HG02938 (cell line): ENCODE measurements around the gene ATM.

Experiments used
- ATAC-seq: cut with Tn5 transposase; IDR thresholded peaks from one replicate; pipeline ENCODE4 v1.9.1; 2021; ENCODE audit warnings: mild to moderate bottlenecking, moderate library complexity; ENCODE audit not compliant: unreplicated experiment

The ATM gene, protein sequence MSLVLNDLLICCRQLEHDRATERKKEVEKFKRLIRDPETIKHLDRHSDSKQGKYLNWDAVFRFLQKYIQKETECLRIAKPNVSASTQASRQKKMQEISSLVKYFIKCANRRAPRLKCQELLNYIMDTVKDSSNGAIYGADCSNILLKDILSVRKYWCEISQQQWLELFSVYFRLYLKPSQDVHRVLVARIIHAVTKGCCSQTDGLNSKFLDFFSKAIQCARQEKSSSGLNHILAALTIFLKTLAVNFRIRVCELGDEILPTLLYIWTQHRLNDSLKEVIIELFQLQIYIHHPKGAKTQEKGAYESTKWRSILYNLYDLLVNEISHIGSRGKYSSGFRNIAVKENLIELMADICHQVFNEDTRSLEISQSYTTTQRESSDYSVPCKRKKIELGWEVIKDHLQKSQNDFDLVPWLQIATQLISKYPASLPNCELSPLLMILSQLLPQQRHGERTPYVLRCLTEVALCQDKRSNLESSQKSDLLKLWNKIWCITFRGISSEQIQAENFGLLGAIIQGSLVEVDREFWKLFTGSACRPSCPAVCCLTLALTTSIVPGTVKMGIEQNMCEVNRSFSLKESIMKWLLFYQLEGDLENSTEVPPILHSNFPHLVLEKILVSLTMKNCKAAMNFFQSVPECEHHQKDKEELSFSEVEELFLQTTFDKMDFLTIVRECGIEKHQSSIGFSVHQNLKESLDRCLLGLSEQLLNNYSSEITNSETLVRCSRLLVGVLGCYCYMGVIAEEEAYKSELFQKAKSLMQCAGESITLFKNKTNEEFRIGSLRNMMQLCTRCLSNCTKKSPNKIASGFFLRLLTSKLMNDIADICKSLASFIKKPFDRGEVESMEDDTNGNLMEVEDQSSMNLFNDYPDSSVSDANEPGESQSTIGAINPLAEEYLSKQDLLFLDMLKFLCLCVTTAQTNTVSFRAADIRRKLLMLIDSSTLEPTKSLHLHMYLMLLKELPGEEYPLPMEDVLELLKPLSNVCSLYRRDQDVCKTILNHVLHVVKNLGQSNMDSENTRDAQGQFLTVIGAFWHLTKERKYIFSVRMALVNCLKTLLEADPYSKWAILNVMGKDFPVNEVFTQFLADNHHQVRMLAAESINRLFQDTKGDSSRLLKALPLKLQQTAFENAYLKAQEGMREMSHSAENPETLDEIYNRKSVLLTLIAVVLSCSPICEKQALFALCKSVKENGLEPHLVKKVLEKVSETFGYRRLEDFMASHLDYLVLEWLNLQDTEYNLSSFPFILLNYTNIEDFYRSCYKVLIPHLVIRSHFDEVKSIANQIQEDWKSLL (N-terminal part only)

DNA sequence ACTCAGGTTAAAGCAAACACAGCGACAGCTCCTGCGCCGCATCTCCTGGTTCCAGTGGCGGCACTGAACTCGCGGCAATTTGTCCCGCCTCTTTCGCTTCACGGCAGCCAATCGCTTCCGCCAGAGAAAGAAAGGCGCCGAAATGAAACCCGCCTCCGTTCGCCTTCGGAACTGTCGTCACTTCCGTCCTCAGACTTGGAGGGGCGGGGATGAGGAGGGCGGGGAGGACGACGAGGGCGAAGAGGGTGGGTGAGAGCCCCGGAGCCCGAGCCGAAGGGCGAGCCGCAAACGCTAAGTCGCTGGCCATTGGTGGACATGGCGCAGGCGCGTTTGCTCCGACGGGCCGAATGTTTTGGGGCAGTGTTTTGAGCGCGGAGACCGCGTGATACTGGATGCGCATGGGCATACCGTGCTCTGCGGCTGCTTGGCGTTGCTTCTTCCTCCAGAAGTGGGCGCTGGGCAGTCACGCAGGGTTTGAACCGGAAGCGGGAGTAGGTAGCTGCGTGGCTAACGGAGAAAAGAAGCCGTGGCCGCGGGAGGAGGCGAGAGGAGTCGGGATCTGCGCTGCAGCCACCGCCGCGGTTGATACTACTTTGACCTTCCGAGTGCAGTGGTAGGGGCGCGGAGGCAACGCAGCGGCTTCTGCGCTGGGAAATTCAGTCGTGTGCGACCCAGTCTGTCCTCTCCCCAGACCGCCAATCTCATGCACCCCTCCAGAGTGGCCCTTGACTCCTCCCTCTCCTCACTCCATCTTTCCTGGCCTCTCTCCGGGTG, at the start of gene ATM, which contains the start of gene NPAT:
TSS of gene ATM (plus strand) at position 494 of the 774 bp plus-strand sequence. CDS start 4,558 bp downstream, outside the sequence.
TSS of gene NPAT (minus strand) at position 65 of the 774 bp plus-strand sequence. CDS start 102 bp downstream, outside the sequence.
- peak; percentile 69 for ATAC-seq

DNA sequence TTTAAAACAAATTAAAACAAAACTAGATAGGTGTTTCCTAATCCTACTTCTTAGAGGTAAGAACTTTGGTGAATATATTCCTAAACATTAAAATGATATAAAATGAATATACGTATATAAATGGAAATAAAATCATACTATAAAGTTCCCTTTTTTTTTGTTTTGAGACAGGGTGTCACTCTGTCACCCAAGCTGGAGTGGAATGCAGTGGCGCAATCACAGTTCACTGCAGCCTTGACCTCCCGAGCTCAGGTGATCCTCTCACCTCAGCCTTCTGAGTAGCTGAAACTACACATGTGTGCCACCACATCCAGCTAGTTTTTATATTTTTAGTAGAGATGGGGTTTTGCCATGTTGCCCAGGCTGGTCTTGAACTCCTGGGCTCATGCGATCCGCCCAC, 45.3 kb upstream of the ATM start:
- ATAC-seq: no peak

DNA sequence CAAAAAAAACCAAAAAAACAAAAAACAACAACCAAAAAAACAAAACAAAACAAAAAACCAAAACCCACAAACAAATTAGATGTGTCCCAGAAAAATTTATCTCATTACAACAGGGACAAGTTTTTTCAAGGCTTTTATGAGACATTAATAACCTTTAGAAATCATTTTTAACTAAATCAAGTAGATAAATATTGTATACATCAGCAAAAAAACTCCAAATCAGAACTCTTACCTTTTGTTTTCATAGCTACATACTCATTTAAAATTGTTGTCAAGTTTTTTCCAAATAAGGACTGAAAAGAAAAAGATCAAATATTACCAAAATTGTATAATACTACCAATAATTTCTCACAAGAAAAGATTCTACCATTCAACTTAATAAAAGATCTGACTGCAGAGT, 29.1 kb upstream of the ATM start:
- no peak for ATAC-seq

DNA sequence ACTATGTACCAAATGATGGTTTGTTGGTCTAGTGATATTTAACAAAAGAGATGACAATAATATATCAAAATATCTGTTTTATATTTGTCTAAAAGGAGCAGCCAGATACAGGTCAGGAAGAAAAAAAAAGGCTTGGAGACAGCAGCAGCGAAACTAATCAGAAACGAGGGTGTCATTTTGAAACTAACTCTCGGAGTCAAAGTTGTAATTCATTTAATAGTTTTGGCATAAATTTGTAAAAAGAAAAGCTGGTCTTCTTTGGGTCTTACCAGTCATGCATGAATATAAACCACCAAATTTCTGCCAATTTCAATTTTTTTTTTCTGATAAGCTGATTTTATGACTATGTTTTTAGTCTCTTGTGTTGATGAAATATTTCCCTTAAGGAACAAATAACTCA, 26.0 kb upstream of the ATM start:
- ATAC-seq: peak; percentile 44

DNA sequence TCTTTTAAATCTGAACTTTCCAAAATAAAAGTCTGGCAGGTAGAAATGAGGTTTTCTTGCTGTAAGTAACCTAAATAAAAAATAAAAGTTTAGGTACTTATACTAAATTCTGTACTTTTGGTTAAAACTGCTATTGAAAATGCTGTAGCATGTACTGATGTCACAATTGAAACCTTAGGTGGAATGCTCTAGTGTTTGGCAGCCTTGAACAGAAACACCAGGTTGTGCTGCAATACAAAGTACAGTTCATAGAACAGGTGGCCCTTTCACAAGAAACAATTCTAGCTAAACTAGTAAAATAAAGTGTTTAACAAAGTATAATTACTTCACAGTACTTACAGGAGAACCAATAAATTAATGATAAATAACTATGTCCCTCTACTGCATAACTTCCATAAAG, 25.5 kb upstream of the ATM start:
- no peak for ATAC-seq

DNA sequence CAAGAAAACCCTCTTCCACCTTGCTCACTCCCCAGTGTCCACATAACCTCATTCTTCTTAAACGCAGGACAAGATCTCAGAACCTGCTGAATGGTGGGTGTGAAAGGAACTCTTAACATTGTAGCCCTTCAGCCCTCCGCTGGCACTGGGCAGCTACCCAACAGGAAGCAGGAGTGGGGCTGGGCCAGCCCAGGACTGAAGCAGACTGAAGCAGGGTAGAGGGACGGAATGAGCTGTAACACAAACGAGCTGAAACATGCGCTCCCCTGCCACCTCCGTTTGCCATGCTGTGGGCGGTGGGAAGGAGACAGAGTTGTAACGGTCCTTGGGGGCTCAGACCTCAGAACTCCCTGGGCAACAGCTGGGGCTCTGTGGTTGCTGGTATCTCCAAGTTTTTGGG, 24.0 kb upstream of the ATM start:
- ATAC-seq: no peak

DNA sequence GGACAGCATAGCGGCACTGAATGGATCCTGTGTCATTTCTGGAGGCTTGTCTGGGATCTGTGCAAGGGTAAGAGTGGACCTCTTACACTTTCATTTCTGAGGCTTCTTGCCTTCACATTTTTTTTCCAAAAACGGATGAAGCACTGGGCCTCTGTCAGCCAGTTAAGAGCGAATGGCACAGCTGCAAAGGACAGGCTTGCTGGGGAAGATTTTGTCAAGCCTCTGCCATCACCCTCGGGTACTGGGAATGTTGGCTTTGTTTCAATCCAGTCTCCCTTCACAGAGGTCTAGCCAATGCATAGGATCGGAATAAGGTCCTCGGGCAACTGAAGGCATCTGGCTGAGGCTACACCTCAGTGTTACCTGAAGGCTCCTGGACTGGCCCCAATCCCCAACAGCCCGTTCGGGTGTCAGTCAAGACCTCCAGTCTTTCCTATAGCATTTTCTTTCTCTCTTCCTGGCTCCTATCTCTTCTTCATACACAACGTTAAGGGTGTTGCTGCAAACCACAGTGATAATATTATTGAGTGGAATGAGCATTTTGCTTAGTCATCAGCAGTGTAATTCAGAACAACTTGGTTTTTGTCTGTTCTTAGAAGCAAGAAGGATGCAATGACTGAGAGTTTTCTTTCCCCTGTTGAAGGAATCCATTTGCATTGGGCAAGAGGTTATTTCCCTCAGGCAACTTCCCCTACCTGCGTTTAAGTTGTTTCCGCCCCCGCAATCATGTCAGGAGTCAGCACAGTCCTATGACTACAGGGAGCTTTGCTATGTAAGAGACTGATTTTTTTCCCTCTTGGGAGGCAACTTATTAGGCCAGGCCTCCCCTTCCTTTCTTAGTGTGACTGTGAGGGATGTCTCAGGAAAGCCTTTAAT, 23.2 kb upstream of the ATM start:
- peak; percentile 62 for ATAC-seq

DNA sequence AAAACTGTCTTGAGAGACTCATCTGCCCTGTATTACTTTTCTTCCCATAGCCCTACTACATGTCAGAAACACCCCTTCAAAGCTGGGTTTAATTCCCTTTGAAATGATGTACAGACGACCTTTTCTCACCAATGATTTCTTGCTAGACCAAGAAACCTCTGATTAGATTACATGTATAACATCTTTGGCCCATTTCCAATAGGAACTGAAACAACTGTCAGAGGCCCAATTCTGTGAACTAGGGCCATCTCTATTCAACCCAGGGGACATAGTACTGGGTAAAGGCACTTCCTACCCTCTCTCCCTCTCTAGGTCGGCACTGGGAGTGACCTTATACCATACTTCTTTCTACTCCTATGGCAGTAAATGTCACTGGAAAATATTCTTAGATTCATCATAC, 19.8 kb upstream of the ATM start:
- no peak for ATAC-seq

DNA sequence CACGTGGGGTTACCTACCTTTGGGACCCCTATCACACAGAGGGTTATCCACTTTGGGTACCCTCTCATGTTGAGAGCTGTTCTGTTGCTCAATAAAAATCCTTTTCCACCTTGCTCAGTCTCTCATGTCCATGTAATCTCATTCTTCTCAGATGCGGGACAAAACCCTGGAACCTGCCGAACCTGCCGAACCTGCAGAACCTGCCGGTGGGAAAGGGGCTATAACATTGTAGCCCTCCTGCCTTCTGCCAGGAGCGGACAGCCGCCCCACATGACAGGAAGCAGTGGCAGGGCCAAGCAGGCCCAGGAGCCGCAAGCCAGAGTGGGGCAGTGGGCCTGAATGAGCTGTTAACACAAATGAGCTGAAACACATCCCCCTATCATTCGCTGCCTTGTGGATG, 18.5 kb upstream of the ATM start:
- ATAC-seq: no peak

DNA sequence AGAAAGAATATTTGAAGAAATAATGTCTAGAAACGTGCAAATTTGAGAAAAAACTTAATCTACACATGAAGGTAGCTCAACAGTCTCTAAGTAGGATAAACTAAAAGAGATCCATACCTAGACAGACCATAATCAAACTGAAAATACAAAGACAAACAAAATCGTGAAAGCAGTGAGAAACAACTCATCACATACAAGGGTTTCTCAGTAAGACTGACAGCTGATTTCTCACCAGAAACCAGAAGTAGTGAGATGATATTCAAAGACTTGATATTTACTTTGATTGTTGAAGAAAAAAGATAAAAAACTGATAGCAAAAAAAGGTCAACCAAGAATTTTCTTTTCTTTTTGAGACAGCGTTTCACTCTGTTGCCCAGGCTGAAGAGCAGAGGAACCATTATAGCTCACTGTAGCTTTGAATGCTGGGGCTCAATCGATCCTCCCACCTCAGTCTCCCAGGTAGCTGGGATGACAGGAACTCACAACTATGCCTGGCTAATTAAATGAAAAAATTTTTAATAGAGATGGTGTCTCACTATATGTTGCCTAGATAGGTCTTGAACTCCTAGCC, 17.9 kb upstream of the ATM start:
- ATAC-seq: no peak

DNA sequence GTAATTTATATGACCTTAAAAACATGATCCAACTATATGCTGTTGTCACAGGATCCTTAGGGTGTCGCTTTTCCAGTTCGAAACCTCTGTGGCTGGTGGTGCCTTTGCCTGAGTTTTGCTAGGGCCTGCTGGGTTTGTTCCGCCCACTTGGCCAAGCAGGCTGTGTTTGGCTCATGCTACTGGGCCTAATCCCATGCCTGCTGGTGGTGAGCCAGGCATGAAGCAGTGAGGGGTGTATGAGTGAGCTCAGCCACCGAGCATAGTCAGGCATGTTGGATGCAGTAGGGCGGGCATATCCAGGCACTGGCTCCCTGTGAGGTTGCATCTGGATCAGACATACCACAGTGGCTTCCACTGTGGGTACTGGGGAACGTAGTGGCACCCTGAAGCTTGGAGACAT, 16.7 kb upstream of the ATM start:
- ATAC-seq: no peak

DNA sequence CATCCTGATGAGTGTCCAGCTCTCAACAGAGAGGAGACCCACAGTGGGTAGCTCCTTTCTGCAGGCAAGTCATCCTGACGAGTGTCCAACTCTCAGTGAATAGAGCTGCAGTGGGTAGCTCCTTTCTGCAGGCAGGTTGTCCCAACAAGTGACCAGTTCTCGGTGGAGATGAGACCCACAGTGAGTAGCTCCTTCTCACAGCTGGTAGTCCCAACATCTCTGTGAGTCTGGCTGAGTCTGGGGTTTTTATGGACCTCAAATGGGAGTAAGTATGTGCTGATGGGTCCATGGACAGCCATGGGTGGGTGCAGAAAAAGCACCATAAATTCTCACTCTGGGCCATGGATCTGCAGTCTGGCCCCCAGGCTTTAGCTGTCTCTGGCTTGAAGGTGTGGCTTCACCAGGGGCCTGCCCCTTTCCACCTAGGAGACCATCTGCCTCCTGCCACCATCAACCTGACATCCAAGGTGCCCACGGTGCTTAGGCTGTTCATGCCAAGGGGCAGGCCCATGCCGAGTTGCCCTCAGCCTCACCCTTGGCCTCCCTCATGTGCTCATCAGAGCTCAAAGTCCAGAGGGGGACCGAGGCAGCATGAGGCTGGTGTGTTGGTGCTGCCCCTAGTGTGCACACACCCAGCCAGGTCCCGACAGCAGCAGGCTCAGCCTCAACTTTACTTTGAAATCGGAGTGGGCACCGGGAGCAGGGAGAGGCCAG, 15.7 kb upstream of the ATM start:
- no peak for ATAC-seq

DNA sequence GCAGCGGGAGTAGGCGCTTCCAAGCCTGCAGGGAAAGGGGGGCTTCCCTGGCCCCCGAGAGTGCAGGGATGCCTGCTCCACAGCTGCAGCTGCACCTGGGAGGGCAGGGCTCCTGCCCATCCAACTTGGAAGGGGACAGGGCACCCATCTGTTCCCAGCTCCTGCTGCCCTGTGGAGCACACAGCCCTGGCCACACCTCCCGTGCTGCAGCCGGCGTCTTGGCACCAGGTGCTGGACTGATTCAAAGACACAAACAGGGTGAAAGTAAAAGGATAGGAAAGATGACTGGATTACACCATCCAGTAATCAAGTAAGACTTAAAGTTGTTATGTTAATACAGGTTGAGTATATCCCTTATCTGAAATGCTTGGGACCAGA, 15.2 kb upstream of the ATM start:
- ATAC-seq: no peak

DNA sequence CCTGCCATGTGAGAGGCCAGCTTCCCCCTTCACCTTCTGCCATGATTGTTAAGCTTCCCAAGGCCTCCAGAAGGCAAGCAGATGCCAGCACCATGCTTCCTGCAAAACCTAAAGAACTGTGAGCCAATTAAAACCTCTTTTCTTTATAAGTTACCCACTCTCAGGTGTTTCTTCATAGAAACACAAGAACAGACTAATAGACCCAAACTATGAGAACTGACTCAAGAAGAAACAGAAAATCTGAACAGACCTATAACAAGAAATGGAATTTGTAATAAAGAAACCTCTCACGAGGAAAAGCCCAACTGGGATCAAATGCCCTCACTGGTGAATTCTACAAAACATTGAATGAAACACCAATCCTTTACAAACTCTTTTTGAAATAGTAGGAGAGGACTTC, 12.4 kb upstream of the ATM start:
- no peak for ATAC-seq

DNA sequence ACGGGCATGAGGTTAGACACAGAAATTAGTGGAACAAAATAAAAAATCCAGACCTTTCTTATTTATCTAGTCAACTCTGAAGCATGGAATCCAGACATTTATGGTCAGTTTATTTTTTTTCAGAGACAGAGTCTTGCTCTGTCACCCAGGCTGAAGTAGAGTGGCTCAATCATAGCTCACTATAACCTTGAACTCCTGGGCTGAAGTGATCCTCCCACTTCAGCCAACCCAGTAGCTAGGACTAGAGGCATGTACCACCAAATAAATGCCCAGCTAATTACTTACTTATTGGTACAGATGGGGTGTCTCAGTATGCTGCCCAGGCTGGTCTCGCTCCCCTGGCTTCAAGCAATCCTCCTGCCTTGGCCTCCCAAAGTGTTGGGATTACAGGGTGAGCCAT, 9.1 kb upstream of the ATM start:
- no peak for ATAC-seq

DNA sequence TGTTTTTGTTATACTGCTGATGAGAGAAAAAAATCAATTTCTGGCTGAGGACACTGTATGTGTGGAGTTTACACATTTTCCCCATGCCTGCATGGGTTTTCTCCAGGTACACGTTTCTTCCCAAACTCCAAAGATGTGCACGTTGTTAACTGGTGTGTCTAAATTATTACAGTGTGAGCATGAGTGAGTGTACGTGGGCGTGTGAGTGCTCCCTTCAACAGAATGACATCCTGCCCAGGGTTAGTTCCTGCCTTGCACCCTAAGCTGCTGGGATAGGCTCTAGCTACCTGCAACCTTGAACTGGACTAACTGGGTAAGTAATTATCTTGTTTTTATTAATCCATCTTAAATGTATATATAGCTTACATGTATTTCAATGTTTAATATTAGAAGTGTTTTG, 5.9 kb upstream of the ATM start:
- ATAC-seq: no peak

DNA sequence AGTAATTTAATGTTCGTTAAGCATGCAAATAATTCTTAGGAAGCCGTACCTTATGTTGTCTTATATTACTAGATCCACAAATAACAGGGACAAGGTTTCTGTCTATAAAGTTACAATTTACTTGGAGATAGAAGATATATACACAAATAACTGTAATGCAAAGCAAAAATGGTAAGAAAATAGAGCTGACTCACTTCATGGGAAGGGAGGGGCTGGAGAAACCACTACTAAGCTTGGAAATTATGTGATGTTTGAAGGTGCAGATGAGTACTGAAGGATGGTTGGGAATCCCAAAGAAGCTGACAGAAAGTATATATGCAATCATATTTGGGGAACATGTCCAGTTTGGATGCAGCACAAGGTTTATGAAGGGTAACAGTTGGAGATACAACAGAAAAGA, 4.4 kb upstream of the ATM start:
- ATAC-seq: no peak
